Retinal pigment epithelial cell (primary cell): ENCODE measurements around the gene ZC3H7A.

ENCODE experiments used
- DNase-seq: peaks from one replicate; pipeline ENCODE4 v3.0.0-alpha.2; 2010; ENCODE audit warnings: low read depth
- H3K4me3 ChIP-seq: 2 replicates; pipeline ENCODE4 v1.5.1; 2011; ENCODE audit warnings: mild to moderate bottlenecking, low read length, control low read depth, moderate library complexity
- TF ChIP-seq, protein P1 (sequence below): conservative IDR thresholded peaks from 2 replicates; pipeline ENCODE4 v1.5.1; 2011; ENCODE audit warnings: low read depth, low read length, control low read depth, inconsistent platforms

The ZC3H7A gene

DNA sequence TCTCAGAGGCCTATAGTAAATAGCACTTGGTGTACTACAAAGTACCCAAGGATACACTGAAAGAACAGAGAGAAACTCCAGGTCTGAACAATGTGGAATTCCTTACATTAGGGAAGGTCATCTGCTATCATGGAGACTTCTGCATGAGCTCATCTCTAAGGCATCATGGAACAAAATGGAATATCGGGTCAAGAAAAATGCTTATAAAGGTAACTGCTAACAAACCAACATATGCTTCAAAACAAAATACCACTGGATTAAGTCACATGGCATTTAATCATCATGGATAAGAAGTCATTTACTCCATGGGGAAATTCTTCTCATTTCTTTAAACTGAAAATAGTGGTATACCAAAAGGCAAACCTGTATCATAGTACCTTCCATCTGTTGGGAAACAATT lies 88.6 kb downstream of the ZC3H7A start:
- peak; percentile 56 for DNase-seq
- TF ChIP-seq, protein P1, sequence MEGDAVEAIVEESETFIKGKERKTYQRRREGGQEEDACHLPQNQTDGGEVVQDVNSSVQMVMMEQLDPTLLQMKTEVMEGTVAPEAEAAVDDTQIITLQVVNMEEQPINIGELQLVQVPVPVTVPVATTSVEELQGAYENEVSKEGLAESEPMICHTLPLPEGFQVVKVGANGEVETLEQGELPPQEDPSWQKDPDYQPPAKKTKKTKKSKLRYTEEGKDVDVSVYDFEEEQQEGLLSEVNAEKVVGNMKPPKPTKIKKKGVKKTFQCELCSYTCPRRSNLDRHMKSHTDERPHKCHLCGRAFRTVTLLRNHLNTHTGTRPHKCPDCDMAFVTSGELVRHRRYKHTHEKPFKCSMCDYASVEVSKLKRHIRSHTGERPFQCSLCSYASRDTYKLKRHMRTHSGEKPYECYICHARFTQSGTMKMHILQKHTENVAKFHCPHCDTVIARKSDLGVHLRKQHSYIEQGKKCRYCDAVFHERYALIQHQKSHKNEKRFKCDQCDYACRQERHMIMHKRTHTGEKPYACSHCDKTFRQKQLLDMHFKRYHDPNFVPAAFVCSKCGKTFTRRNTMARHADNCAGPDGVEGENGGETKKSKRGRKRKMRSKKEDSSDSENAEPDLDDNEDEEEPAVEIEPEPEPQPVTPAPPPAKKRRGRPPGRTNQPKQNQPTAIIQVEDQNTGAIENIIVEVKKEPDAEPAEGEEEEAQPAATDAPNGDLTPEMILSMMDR = no peak
- no peak overlapping the region for H3K4me3 ChIP-seq

DNA sequence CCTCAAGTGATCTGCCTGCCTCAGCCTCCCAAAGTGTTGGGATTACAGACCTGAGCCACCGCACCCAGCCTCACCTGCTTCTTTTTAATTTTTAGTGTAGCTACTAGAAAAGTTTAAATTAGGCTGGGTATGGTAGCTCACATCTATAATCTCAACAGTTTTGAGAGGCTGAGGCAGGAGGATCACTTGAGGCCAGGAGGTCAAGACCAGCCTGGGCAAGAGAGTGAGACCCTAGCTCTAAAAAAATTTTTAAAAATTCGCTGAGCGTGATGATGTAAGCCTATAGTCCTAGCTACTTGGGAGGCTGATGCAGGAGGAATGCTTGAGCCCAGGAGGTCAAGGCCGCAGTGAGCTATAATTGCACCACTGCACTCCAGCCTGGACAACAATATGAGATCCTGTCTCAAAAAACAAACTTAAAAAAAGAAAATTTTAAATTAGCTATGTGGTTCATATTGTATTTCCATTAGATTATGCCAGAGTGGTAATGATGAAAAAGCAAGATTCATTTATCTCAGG lies 89.3 kb downstream of the ZC3H7A start:
- DNase-seq = no peak
- TF ChIP-seq, protein P1 = no peak
- H3K4me3 ChIP-seq = no peak overlapping the region

DNA sequence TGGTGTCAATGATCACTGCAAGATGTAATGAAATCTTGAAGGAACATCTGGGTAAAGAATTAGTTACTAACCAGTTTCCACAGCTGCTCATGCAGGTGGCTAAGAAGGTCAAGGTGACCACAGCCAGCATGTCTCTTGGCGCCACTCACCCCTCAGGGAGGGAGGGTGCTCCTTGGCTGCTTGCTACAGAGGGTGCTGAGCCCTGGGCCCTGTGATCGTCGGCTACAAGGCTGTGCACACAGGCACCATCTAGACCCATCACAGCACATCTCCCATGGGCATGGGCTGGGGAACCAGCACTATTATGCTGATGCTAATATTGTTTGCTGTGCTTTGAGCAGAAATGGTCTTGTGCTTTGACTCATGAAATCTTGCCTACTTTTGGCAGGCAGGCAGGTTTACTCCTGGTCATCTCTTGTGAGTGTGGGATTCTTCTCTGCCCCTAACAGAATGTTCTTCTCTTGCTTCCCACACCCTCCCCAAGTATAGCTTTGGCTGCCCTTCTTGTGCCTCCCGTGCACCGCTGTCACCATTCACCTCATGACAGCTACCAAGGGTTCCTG lies 90.8 kb downstream of the ZC3H7A start:
- no peak for DNase-seq
- no peak overlapping the region for H3K4me3 ChIP-seq
- TF ChIP-seq, protein P1 = no peak

DNA sequence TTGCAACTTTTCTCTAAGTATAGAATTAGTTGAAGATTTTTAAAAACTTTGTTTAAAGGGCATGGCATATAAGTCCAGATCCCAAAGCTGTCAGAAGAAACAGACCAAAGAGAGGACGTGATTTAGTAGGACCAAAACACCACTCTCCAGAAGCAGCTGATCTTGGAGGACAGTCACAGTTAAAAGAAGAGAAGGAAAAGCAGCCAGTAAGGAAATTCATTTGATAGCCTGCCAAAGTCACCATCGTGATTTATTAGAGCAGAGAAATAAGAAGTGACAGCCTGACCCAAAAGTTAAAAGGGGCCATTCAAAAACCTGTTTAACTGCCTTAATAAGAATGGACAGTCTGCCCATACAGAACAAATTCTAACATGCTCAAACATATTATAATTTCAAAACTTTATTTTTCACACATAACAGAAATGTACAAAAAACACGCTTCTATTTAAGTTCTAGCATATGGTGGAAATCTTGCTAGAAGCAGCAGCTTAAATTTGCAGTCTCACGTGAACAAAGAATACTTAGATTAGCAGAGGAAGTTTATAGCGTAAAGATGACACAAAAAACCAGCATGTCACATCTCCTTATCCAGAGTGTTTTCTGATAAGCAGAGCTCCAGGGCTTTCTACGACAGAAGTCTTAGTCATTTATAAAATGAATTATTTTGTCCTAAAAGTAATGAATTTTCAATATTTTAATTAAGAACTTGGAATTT lies 91.6 kb downstream of the ZC3H7A start:
- no peak overlapping the region for H3K4me3 ChIP-seq
- TF ChIP-seq, protein P1 = no peak
- DNase-seq = no peak
